Measurements from ENCODE around the gene PPOX. TPM values are rescaled to one million over a fixed set of nuclear protein-coding genes. Genes with fewer than 3 reads are reported as not detected.

Gene PPOX
- total RNA-seq, 2 experiments from 2014 or later = 24.9 to 26.0 TPM

DNA sequence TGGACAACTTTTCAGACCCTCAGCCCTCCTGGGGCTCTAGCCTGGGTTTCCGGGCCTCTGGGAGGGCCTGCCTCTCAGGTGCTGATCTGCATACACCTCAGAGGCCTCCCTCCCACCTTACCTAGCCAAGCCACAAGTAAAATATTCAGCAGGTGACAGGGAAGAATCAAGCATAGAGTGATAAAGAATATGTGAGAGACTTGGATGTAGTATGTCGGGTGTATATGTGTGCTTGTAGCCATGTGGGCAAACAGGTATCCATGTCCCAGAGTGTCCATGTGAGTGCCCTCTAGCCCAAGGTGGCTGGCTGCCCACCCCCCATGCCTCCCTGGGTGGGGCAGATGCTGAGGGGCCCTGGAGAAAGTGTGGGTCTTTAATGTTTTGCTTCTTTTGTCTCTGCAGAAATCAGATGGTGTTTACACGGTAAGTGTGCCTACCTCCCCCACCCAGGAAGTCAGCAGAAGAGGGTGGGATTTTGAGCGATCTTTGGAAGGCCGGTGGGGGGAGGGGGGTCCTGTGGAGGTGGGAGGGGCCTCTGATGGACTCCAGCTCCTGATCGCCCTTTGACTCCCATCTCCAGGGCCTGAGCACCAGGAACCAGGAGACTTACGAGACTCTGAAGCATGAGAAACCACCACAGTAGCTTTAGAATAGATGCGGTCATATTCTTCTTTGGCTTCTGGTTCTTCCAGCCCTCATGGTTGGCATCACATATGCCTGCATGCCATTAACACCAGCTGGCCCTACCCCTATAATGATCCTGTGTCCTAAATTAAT is 52.3 kb downstream of the PPOX start:
- Mint-ChIP-seq H3K4me1 (ENCODE audit: low read depth) (peaks cover 55% of the 10 kb centered on the region), H3K27ac (peak overlapping the region; percentile 29), H3K27me3 (ENCODE audit: low read depth) (no peaks in the 10 kb centered on the region), H3K9me3 (no peaks in the 10 kb centered on the region), H3K36me3 (ENCODE audit: low read depth) (peaks cover 17% of the 10 kb centered on the region), H3K4me3 (no peak overlapping the region)
- DNase-seq = no peak
- intact Hi-C loops (cut with micrococcal nuclease) = no loop called here
- CTCF ChIA-PET = interaction anchor here (0.6 to 13.2 kb wide), 8 partner anchors 8 to 164 kb away, joined by 3 to 196 read pairs (median 5); partner anchors contain the start of genes NDUFS2 and PPOX

- Mint-ChIP-seq H3K4me3 (no peak overlapping the region), H3K4me1 (ENCODE audit: low read depth) (peaks cover 55% of the 10 kb centered on the region), H3K27me3 (ENCODE audit: low read depth) (no peaks in the 10 kb centered on the region), H3K36me3 (ENCODE audit: low read depth) (peaks cover 10% of the 10 kb centered on the region), H3K27ac (no peak overlapping the region), H3K9me3 (no peaks in the 10 kb centered on the region)
- intact Hi-C loops (cut with micrococcal nuclease) = no loop called here
- no peak for DNase-seq
- CTCF ChIA-PET = interaction anchor here (0.6 to 13.2 kb wide), 9 partner anchors 10 to 163 kb away, joined by 3 to 196 read pairs (median 4); partner anchors contain the start of genes NDUFS2 and PPOX
Observed at GRCh38 chr1:161219078-161219892, 53.1 kb downstream of the PPOX start.

GRCh38 chr1:161220002-161220401 is 53.8 kb downstream of the PPOX start:
- Mint-ChIP-seq H3K4me1 (ENCODE audit: low read depth) (peaks cover 52% of the 10 kb centered on the region), H3K27ac (no peak overlapping the region), H3K27me3 (ENCODE audit: low read depth) (no peaks in the 10 kb centered on the region), H3K4me3 (no peak overlapping the region), H3K9me3 (no peaks in the 10 kb centered on the region), H3K36me3 (ENCODE audit: low read depth) (peaks cover 3% of the 10 kb centered on the region)
- intact Hi-C loops (cut with micrococcal nuclease) = no loop called here
- no peak for DNase-seq
- CTCF ChIA-PET = interaction anchor here (0.8 to 13.2 kb wide), 6 partner anchors 9 to 163 kb away, joined by 3 to 196 read pairs (median 11); partner anchors contain the start of gene NDUFS2

Other genes with a start within 250 kb of the PPOX start
- gene ITLN2, start 211.6 kb upstream of the PPOX start, total RNA-seq = not detected
- 10 to 100 TPM; 26.0 to 26.9 TPM for gene F11R, start 145.3 kb upstream of the PPOX start, total RNA-seq
- 10 to 100 TPM; 50.3 to 51.5 TPM for gene TSTD1, start 127.5 kb upstream of the PPOX start, total RNA-seq
- 10 to 100 TPM; 43.7 to 44.2 TPM for gene USF1, start 120.4 kb upstream of the PPOX start, total RNA-seq
- 100 to 1,000 TPM; 104 to 106 TPM for gene ARHGAP30, start 96.5 kb upstream of the PPOX start, total RNA-seq
- not detected for gene NECTIN4, start 76.9 kb upstream of the PPOX start, total RNA-seq
- gene KLHDC9, start 68.1 kb upstream of the PPOX start, total RNA-seq = under 1 TPM; 0.33 to 0.57 TPM
- 100 to 1,000 TPM; 179 to 183 TPM for gene PFDN2, start 48.4 kb upstream of the PPOX start, total RNA-seq
- gene NIT1, start 48.3 kb upstream of the PPOX start, total RNA-seq = 10 to 100 TPM; 59.1 to 63.1 TPM
- gene DEDD, start 33.8 kb upstream of the PPOX start, total RNA-seq = 10 to 100 TPM; 29.7 to 34.0 TPM
- 10 to 100 TPM; 89.4 to 94.9 TPM for gene UFC1, start 12.4 kb upstream of the PPOX start, total RNA-seq
- gene USP21, start 6.9 kb upstream of the PPOX start, total RNA-seq = 10 to 100 TPM; 35.7 to 36.1 TPM
- gene B4GALT3, start 11.1 kb downstream of the PPOX start, total RNA-seq = 10 to 100 TPM; 45.7 to 49.0 TPM
- 10 to 100 TPM in 1 of 2 experiments, 1 to 10 TPM in 1; 6.5 to 10.6 TPM for gene ADAMTS4, start 32.6 kb downstream of the PPOX start, total RNA-seq
- 100 to 1,000 TPM; 126 to 130 TPM for gene NDUFS2, start 35.9 kb downstream of the PPOX start, total RNA-seq
- 1 to 10 TPM in 1 of 2 experiments, under 1 TPM in 1; 0.74 to 1.6 TPM for gene FCER1G, start 48.9 kb downstream of the PPOX start, total RNA-seq
- not detected for gene APOA2, start 57.2 kb downstream of the PPOX start, total RNA-seq
- 10 to 100 TPM; 13.2 to 14.3 TPM for gene TOMM40L, start 59.6 kb downstream of the PPOX start, total RNA-seq
- not detected for gene NR1I3, start 71.8 kb downstream of the PPOX start, total RNA-seq
- gene PCP4L1, start 92.3 kb downstream of the PPOX start, total RNA-seq = under 1 TPM; 0.24 to 0.37 TPM
- 1 to 10 TPM; 4.4 to 5.9 TPM for gene MPZ, start 143.5 kb downstream of the PPOX start, total RNA-seq
- gene SDHC, start 148.0 kb downstream of the PPOX start, total RNA-seq = 100 to 1,000 TPM; 201 TPM
- gene CFAP126, start 201.4 kb downstream of the PPOX start, total RNA-seq = not detected